HG03558 (cell line): ENCODE data around the gene IRF2.
"Not testable (repeated sequence)": the region's sequence is repeated elsewhere in the genome, so short reads cannot be mapped to it uniquely, and the experiment has no call there.

ENCODE experiments used
- ATAC-seq: cut with Tn5 transposase; IDR thresholded peaks from one replicate; pipeline ENCODE4 v1.9.1; 2021; ENCODE audit warnings: moderate number of reproducible peaks; ENCODE audit not compliant: unreplicated experiment; ENCODE audit errors: extremely low read depth

Gene IRF2

DNA sequence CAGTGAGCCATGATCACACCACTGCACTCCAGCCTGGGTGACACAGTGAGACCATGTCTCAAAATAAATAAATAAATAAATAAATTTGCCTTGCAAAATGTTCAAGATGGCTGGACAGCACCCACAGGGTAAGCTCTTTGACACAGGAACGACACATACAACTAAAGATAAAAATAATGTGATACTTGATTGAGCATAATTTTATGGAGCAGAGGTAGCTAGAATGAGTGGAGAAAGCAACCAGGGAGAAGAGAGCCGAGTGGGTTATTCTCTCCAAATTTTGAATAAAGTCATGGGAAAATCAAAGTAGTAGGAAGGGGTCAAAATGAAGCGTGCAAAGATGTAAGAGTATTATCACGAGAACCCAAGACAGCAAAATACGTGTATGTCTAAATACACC is 121.5 kb downstream of the IRF2 start:
- no peak for ATAC-seq

DNA sequence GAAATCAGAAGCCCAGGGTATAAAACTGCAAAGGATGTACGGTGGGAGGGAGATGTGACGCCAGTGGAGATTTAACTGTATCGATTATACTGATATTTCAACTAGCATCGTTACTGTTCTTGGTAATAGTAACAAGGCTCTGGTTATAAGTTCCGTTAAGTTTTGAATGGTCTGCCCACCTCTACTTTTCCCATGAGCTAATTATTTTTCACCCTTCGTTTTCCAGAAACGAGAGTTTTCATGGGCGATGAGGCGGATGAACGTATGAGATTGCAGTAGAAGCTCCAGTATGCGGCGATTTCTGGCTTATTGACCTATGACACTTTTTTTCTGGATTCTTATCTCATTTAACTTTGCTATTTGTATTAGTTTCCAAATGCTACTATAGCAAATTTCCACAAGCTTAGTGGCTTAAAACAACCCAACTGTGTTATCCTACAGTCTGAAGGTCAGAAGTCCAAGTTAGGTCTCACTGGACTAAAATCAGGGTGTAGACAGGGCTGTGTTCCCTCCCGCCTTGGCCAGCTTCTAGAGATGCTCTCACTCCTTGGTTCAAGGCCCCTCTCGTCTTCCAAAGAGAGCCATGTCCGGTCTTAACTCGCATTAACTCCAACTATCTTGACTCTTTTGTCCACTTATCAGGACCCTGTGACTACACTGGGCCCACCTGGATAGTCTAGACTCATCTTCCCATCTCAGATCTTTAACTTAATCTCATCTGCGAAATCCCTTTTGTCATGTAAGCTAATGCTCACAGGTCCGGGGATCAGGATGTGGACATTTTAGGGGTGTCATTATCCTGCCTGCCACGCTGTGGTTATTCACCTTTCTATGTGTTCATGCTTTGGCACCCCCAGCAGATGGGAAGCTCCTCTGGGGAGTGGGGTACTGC is 122.5 kb downstream of the IRF2 start:
- no peak for ATAC-seq

DNA sequence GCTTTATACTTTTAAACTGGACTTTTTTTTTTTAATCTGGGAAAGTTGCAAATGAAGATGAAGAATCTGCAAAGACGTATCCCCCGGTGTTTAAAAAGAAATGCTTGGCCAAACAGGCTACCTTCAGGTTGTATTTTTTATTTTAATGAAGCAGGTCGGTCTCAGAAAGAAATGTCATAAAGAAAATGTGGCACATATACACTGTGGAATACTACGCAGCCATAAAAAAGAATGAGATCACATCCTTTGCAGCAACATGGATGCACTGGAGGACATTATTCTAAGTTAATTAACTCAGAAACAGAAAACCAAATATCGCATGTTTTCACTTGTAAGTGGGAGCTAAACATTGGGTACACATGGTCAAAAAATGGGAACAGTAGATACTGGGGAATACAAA is 123.4 kb downstream of the IRF2 start:
- ATAC-seq = no peak

DNA sequence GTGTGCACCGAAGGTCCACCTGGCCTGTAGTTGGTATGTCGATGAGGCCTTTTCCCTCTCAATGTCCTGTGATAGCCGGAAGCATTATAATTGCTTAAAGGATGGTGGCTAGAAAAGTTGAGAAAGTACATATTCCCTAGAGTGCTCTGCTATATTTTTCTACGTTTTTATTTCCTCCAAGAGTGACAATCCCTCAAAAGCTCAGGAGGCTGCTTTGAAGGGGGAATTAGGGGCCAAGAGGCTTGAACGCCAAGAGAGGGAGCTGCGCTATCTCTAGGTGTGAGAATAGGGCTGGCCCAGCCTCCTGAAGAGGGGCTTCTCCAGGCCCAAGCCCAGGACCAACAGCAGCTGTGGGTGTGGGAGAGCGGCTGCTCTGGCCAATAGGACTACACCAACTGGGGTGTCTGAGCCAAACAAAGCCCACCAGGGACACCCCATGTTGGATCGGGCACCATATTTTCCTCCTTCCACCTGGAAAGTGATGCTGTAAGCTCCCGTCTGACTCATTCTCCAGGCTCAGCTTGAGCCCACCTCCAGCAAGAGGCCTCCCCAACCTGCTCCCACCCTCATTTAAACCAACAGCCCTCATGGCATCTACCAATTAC is 124.0 kb downstream of the IRF2 start:
- no peak for ATAC-seq

DNA sequence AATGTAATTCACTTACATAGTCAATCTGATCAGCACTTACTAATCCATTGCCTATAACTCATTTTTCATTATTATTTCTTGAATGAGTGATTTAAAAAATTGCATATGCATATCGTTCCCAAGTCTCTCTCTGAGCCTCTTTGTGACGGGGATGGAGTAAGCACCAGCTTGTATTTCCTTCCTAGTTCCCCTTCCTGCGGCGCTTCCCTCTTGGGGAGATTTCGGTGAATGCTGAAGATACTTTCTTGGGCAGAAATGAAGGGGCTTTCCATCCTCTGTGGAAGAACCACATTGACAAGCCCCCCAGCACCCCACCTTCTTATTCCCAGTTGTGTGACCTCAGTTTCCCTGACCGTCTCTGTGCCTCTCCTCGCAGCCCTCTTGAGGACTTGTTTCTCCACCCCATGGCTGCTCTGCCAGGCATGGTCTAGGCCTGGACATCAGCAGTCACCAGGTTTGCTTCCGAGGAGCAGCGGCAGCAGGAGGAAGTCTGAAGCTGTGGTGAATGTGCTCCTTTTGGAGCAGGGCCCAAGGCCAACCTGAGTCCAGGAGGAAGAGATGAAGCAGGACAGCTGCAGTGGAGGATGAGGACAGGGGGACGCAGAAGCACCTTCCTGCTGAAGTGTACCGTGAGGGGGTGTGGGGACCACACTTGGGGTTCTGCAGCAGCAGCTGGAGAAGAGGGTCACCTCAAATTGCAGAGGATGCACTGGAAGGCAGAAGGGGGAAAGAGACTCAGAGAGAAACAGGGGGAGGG is 124.9 kb downstream of the IRF2 start:
- ATAC-seq = no peak

DNA sequence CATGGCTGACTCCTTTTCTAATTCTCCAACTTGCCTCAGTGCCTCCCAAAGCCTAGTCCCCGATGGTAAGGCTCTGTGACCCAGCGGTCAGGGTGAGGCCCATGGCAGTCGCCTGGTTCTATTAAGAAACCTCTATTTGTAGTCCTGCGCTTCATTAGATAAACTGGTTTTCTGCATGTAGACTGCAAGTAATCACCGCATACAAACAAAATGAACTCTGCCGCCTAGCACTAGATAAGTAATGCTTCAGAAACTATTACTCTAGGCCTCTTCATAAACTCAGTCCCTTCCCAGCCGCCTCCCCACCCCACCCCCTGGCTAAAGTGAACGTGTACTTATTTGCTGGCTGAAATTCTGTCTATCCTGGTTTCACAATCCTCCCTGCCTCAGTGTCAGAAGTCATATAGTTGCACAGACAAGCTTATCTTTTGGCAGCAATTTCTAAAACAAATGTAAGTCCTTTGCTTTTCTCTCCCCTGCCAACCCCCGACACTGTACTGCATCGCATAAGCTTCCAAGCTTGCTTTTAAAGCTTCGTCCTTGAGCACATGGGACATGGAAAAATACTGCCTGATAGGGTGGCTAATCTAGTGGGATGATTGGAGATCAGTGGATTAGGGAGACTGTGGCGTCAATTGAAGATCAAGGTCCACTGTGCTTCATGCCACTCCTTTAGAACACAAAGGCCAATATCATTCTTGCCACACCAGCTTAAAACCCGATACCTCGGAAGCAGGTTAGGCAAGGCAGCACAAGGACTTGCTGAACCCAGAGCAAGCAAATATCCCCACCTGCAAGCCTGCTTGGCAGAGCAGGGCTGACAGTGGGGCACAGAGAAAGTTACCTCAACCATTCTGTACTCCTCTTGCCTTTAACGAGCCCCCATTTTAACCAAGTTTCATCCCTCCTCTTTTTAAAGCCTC is 125.8 kb downstream of the IRF2 start:
- no peak for ATAC-seq

DNA sequence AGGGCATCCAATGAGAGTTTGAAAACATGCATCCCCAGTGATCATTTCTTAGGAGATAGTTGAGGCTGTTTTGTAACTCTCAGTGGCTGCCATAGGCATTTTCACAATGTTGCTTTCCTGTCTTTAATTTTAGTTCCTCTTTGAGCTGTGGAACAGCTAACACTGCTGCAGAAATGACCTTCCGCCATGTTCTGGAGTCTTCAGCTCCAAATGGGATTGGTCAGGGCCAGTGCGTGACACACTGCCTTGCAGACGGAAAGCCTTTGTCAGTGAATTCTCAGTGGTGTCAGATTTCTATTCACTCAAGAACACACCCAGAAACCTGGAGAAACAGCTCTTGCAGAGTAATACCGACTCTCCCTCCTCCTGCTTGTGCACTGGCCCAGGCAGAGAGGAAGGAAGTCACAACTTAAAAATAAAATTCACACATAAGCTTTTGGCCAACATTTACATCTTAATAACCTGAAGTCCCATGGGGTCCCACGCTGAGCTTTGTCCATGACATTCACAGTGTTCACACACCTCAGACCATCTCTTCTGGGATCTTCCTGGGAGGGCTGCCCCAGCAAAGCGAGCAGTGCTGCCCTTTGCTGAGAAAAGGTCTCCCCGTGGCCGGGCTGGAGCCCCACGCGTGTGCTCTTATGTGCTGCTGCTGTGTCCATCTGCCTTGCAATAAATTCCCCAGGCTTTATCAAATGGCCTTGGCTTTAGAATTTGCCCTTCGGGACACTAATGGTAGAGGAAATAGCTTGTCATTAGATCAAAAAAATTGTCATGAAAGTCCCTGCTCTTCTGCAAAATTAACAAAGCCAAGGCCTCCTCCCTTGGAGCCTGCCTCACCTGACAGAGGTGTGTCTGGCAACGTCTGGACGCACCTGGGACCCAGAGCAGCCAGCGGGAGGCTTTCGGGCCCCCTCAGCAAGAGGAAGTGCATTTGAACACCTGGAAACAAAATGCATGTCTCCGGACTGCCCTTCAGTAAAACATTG is 126.8 kb downstream of the IRF2 start:
- peak; percentile 65 for ATAC-seq

DNA sequence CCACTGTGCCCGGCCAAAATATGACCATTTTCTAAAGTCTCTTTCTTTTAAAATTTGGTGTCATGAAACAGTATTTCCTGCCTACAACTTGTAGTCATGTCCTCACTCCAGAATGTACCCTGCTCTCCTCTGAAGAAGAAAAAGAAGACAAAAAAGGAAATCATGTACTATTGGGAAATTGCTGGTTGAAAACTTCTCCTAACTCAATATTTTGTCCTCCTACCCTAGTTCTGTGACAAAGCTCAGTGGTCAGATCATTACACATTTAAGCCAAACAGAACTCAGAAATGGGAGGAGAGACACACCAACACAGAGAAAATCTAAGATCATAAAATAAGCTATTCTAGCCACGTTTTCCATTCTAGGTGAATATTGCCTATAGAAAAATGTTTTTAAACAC is 127.7 kb downstream of the IRF2 start:
- no peak for ATAC-seq

DNA sequence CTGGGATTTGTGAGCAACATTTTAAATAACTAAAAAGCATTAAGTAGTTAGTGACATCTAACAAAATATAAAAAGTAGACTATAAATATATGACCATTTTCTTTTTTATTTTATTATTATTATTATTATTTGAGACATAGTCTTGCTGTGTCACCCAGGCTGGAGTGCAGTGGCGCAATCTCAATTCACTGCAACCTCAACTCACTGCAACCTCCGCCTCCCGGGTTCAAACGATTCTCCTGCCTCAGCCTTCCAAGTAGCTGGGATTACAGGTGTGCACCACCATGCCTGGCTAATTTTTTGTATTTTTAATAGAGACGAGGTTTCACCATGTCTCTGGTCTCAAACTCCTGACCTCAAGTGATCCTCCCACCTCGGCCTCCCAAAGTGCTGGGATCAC is 128.1 kb downstream of the IRF2 start:
- ATAC-seq = not testable (repeated sequence)

DNA sequence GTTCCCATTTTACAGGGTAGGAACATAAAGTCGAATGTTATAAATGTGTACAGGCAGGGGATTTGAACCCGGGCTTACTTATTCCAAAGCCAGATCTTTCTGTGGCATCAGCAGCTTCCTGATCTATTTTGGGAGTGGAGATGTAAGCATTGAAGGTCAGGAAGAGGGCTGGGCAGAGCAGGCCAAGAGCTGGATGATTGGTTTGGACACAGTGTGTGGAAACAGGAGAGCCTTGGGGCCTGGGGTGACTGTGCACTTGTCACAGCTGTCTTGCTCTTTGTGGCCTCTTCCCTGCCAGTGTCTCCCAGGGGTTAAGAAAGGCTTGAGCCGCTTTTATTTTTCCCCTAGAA is 128.8 kb downstream of the IRF2 start:
- no peak for ATAC-seq

DNA sequence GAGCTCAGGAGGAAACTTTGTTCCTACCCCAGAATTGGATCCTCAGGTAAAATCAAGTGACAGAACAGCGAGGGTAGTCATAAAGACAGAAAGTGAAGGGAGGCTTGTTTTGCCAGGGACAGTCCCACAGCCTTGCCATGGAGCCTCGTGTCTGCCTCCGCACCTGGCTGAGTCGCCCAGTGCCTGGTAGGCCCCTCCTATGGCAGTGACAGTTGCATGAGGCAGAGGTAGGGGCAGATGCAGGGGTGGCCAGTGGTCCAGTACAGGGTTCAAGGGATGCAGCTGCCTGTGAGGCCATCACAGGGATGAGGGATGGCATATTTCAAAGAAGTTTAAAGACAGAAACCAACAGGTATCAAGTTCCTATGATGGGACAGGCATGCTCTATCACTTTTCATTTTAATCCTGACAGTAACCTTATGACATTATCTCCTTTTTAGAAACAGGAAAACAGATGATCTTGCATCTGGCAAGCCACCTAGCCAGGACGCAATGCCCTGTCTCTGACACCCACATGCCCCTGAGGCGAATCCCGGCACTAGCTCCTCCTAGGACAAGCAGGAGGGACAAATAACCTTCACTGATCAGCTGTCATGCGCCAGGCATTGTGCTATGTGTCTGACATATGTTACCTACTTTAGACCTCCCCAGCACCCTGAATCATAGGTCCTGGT is 129.3 kb downstream of the IRF2 start:
- ATAC-seq = no peak

DNA sequence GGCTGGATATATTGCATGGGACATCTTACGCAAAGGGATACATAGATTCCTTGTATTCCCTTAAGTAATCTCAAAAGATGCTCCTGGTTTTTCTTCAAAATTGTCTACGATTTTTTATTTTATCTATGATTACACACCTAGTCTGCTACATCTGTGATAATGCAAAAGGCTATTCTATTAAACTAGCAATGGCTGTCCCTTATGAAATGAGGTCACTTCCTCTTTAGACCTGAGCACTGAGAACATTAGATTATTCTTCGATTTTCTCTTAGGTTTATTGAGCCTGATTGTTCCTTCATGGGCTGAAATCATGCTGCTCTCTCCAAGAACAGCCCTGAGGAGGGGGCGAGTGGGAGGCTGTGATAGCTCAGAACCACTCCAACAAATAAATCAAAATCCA is 129.9 kb downstream of the IRF2 start:
- ATAC-seq = no peak

DNA sequence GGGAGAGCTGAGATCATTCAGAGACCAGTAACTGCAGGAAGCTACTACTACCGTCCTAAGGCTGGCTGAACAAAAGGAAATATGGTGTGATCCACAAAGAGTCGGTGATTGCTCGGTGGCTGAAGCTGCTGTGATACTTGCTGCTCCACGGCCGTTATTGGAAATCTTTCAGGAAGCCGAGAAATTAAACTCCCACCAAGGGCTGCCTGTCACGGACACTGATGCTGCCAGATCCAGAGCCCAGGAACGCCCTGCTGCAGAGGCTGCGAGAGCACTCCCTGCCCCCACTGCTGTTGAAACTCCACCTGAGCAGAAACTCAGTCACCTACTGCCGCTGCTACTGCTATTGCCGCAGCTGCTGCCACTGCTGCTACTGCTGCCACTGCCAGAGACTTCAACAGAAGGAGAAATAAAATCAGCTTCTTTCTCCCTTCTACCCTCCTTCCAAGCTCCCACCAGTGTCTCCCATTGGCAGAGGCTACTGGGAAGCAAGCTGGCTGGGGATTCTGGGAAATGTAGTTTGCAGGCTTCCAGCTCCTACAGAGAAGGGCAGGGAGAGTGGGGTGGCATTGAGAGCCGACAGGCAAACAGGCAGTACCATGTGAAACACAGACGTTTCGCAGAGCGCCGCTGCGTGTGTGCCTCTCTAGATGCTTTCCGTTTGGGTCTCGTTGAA is 130.7 kb downstream of the IRF2 start:
- no peak for ATAC-seq

DNA sequence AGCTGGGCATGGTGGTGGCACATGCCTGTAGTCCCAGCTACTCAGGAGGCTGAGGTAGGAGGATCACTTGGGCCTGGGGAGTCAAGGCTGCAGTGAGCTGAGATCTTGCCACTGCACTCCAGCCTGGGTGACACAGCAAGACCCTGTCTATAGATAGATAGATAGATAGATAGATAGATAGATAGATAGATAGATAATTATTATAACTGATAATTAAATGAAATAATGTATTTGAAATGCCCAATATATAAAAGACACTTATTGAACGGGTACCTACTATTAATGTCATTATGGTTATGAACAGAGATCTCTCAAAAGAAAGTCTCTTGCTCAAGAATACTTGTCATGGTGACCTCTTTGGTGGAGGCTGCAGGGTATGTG is 131.5 kb downstream of the IRF2 start:
- ATAC-seq = not testable (repeated sequence)

DNA sequence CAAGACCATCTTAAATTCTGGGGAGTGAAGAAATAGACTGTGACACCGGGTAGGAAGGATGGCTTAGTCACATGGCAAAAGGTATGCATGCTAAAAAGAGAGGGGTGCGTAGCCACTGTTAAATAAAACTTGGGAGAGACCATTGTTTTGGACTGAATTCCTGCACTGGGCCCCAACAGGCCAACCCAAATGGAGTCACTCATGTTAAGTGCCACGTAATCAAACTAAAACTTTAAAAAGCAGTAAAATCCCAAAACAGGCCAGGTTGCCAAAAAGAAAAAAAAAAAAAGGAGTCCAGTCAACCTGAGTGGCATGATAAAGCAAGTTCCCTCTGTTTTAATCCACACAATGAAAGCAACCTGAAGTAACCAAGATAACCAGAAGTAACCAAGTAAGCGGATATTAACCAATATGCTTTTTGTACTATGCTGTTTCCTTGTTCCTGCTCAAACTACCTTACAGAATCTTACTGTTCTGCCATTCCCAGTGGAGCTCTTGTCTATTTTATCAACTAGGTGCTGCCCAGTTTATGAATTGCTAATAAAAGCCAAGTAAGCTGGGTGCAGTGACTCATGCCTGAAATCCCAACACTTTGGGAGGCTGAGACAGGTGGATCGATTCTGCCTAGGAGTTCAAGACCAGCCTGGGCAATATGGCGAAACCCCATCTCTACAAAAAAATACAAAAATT is 132.0 kb downstream of the IRF2 start:
- no peak for ATAC-seq

DNA sequence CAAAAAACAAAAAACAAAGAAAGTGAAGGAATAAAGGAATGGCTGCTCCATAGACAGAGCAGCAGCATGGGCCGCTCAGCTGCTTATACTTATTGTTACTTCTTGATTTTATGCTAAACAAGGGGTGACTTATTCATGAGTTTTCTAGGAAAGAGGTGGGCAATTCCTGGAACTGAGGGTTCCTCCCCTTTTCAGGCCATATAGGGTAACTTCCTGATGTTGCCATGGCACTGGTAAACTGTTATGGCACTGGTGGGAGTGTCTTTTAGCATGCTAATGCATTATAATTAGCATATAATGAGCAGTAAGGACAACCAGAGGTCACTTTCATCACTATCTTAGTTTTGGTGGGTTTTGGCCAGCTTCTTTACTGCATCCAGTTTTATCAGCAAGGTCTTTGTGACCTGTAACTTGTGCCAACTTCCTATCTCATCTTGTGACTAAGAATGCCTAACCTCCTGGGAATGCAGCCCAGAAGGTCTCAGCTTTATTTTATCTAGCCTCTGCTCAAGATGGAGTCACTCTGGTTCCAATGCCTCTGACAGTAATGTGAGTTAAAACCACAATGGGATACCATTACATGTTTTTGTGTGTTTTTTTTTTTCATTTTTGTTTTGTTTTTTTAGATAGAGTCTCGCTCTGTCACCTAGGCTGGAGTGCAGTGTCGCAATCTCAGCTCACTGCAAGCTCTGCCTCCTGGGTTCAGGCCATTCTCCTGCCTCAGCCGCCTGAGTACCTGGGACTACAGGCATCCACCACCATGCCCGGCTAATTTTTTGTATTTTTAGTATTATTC is 134.8 kb downstream of the IRF2 start:
- ATAC-seq = not testable (repeated sequence)

DNA sequence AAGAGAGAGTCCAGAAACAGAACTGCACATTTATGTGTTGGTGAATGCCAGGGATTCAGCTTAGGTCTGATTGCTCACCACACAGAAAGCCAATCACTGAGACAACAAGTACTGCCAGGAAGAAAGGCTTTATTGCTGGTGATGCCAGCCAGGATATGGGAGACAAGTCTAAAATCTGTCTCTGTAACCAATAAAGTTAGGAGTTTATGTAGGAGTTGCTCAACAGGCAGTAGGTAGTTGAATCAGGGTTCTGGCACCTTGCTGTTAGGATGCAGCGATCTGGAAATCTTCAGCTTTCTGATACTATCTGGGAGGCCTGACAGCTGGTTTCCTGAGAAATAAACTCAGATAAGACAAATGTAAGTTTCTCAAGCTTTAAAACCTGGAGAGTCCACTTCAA is 136.4 kb downstream of the IRF2 start:
- ATAC-seq = no peak
